Stimulated activated memory B cell treated with anti-CD40 and anti-IgM and Interleukin-4, amounts not matched to agents 10 μg/mL and 1 μg/mL and 100 μg/mL, for 72 hours (primary cell): ENCODE results near the gene TBC1D9B.

Experiments used
- ATAC-seq: fragments of 150-1000 bp; cut with Tn5 transposase; 2 replicates; pipeline ENCODE4 v1.10.0; 2021
- H3K27ac Mint-ChIP-seq: one replicate; pipeline ENCODE4 v1.8.0; 2022; ENCODE audit warnings: mild to moderate bottlenecking, mixed read lengths
- H3K27me3 Mint-ChIP-seq: one replicate; pipeline ENCODE4 v1.8.0; 2022; ENCODE audit warnings: mixed read lengths
- H3K36me3 Mint-ChIP-seq: one replicate; pipeline ENCODE4 v1.8.0; 2022; ENCODE audit warnings: mixed read lengths
- H3K4me1 Mint-ChIP-seq: one replicate; pipeline ENCODE4 v1.8.0; 2022; ENCODE audit warnings: mixed read lengths
- H3K4me3 Mint-ChIP-seq: one replicate; pipeline ENCODE4 v1.8.0; 2022; ENCODE audit warnings: mild to moderate bottlenecking, moderate library complexity, mixed read lengths
- H3K9me3 Mint-ChIP-seq: one replicate; pipeline ENCODE4 v1.8.0; 2022; ENCODE audit warnings: mixed read lengths

Gene TBC1D9B

DNA sequence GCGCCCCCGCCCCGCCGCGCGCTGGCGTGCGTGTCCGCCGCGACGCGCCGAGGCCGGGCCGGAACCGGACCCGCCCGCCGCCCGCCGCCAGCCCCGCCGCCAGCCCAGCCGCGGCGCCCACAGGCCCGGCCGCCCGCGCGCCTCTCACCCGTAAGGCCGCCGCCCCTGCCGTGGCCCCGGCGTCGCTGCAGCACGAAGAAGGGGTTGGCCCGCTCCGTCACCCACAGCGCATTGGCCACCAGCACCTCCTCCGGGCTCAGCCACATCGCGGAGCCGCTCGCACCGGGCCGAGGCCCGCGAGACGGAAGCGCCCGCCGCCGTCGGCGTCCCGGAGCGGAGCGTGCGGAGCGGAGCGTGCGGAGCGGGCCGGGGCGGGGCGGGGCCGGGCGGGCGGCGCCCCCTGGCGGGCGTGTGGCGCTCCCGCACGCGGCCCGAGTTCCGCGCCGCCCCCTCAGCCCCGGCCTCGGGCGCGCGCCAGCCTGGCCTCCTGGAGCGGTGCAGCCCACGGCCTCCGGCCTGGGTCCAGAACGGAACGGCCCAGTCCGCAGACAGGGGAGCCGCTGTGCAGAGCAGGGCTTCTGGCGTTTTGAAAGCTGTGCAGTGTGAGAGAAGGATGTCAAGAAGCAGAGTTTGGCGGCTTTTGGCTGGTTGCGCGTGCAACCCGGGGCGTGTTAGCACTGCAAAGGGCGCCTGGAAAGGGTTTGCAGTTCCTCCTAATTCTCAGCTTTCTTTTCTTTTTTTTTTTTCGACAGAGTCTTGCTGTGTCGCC is at the start of gene TBC1D9B:
TBC1D9B (minus strand) TSS at position 342 of the 769 bp plus-strand sequence; CDS start at position 266, 76 bp downstream.
- H3K4me3 Mint-ChIP-seq, result peak within 1 kb of the TSS; percentile 87
- H3K36me3 Mint-ChIP-seq, result peaks cover 18% of the 10 kb centered on the region

DNA sequence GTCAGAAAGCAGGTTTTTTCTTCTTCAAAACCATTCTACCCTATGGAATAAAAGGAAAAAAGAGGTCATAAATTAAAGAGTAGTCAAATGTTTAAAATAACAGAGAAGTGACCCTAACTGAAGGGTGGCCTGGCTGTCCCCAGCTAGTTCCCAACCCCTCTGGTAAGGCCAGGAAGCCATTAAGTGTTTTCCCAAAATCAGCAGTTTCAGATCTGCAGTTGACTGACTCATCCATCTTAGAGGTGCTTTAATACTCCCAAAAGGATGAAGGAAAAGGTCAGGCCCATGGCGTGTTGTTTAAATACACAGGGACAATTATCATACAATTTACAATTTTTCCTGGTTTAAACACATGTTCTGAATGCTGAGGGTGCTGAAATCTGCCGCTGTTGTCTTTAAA is 47.9 kb upstream of the TBC1D9B start:
- H3K27me3 Mint-ChIP-seq, result no peaks in the 10 kb centered on the region

More for the DNA sequence above, at the start of gene TBC1D9B:
- Mint-ChIP-seq H3K9me3 (no peaks in the 10 kb centered on the region), H3K27me3 (no peaks in the 10 kb centered on the region), H3K4me1 (peaks cover 29% of the 10 kb centered on the region), H3K27ac (peak within 1 kb of the TSS; percentile 88)
- ATAC-seq, result peak; percentile 96

DNA sequence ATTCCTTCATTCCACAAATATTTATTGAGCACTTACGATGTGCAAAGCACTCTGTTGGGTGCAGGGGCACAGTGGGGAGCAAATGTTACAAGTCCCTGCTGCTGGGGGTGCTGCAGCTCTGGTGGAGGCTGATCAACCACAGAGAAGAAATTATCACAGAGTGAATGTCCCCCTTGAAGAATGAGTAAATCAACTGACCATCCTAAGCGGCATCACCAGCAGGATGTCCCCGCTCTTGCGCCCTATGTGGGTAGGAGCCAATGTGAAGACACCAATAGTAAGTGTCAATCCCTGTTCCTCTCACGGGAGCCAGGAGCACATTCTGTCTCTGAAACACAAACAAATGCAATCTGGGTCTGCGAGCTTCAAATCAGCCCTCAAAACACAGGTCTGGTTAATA is 47.4 kb upstream of the TBC1D9B start:
- no peaks in the 10 kb centered on the region for H3K4me1 Mint-ChIP-seq
- H3K27me3 Mint-ChIP-seq, result no peaks in the 10 kb centered on the region
- ATAC-seq, result no peak
- peaks cover 29% of the 10 kb centered on the region for H3K36me3 Mint-ChIP-seq
- H3K27ac Mint-ChIP-seq, result no peak overlapping the region
- H3K4me3 Mint-ChIP-seq, result no peak overlapping the region
- no peaks in the 10 kb centered on the region for H3K9me3 Mint-ChIP-seq

More for the DNA sequence above, 47.9 kb upstream of the TBC1D9B start:
- Mint-ChIP-seq H3K4me3 (no peak overlapping the region), H3K27ac (no peak overlapping the region), H3K36me3 (peaks cover 31% of the 10 kb centered on the region), H3K4me1 (no peaks in the 10 kb centered on the region), H3K9me3 (no peaks in the 10 kb centered on the region)
- no peak for ATAC-seq

DNA sequence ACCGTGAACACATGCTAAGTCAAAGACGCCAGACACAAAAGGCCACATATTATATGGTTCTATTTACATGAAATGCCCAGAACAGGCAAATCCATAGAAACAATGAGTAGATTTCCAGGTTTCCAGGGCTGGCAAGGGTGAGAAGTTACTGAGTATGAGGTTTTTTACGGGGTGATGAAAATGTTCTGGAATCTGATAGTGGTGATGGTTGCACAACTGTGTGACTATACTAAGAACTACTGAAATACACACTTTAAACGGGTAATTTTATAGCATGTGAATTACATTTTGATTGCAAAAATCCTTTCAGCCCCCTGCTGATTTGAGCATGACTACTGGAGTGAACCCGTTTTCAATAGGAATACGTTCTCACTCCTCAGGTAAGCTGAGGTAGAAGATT is 46.7 kb upstream of the TBC1D9B start:
- H3K27me3 Mint-ChIP-seq, result no peaks in the 10 kb centered on the region

DNA sequence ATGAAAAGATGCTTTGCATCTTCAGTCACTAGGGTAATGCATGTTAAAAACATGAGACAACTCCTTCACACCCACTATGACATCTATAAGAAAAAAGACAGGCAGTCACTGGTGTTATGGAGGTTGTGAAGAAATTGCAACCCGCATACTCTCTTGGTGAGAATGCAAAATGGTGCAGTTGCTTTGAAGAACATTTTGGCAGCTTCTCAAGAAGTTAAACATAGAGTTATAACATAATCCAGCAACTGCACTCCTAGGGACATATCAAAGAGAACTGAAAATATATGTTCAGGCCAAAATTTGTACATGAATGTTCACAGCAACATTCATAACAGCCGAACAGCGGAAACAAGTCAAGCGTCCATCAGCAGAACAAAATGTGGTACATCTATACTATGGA is 46.3 kb upstream of the TBC1D9B start:
- H3K27ac Mint-ChIP-seq, result no peak overlapping the region
- no peaks in the 10 kb centered on the region for H3K4me1 Mint-ChIP-seq
- no peaks in the 10 kb centered on the region for H3K27me3 Mint-ChIP-seq
- no peaks in the 10 kb centered on the region for H3K9me3 Mint-ChIP-seq
- no peak overlapping the region for H3K4me3 Mint-ChIP-seq
- H3K36me3 Mint-ChIP-seq, result peaks cover 29% of the 10 kb centered on the region
- ATAC-seq, result no peak

More for the DNA sequence above, 46.7 kb upstream of the TBC1D9B start:
- Mint-ChIP-seq H3K4me1 (no peaks in the 10 kb centered on the region), H3K4me3 (no peak overlapping the region), H3K36me3 (peaks cover 29% of the 10 kb centered on the region), H3K9me3 (no peaks in the 10 kb centered on the region), H3K27ac (no peak overlapping the region)
- ATAC-seq, result no peak

DNA sequence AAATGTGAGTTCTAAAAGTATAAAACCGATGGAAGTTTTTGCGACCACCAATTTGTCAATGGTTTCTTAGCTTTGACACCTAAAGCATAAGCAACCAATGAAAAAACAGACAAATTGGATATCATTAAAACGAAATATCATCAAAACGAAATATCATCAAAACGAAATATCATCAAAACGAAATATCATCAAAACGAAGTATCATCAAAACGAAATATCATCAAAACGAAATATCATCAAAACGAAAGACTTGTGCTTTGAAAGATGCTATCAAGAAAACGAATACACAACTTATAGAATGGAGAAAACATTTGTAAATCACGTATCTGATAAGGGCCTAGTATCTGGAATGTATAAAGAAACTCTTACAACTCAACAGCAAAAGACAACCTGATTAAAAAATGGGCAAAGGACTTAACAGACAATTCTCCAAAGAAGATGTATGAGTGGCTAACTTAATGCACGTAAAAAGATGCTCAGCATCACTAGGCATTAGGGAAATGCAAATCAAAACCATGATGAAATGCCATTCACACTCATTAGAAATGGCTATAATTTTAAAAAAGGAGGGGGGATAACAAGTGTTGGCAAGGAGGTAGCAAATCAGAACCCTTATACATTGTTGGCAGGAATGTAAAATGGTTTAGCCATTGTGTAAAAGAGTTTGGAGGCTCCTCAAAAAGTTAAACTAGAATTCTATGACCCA is 29.4 kb upstream of the TBC1D9B start:
- Mint-ChIP-seq H3K27me3 (peaks cover 10% of the 10 kb centered on the region), H3K36me3 (peaks cover 13% of the 10 kb centered on the region), H3K4me3 (no peak overlapping the region), H3K4me1 (no peaks in the 10 kb centered on the region), H3K9me3 (no peaks in the 10 kb centered on the region), H3K27ac (no peak overlapping the region)
- ATAC-seq, result no peak

DNA sequence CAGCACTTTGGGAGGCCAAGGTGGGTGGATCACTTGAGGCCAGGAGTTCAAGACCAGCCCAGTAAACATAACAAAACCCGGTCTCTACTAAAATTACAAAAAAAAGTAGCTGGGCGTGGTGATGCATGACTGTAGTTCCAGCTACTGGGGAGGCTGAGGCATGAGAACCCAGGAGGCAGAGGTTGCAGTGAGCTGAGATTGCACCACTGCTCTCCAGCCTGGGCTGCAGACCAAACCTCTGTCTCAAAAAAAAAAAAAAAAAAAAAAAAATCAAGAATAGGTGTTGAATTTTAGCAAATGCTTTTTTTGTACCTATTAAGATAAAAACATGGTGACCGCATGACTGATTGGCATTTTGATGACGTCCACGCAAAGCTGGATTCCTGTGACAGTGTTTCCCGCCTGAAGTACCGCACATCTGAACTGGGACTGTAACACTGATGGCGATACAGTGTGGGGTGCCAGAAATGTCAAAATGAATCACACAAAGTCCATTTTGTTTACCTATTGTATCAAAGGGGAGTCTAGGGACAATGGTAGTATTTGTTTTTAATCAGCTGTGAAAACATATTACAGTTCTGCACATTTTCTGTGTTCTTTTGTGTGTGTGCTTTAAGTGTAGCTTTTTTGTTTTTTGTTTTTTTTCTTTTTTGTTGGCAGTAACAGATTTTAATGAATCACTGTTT is 23.2 kb upstream of the TBC1D9B start:
- no peak overlapping the region for H3K4me3 Mint-ChIP-seq
- no peaks in the 10 kb centered on the region for H3K9me3 Mint-ChIP-seq
- no peaks in the 10 kb centered on the region for H3K36me3 Mint-ChIP-seq
- H3K27ac Mint-ChIP-seq, result no peak overlapping the region
- H3K4me1 Mint-ChIP-seq, result no peaks in the 10 kb centered on the region
- ATAC-seq, result no peak
- no peaks in the 10 kb centered on the region for H3K27me3 Mint-ChIP-seq

DNA sequence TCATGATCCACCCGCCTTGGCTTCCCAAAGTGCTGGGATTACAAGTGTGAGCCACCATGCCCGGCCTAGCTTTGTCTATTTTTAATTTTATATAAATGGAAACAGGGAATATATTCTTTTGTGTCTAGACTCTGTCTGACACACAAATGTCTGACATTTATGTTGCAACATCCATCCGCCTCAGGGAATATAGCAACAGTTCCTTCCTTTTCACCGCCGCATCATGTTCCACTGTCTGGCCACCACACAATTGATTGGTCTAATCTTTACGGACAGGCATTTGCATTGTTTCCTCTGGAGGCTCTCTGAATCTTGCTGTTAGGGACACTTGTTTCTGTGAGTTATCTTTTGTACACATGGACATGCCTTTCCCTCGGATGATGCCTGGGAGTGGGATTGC is 20.1 kb upstream of the TBC1D9B start:
- H3K27ac Mint-ChIP-seq, result no peak overlapping the region
- peaks cover 6% of the 10 kb centered on the region for H3K4me1 Mint-ChIP-seq
- H3K27me3 Mint-ChIP-seq, result no peaks in the 10 kb centered on the region
- H3K36me3 Mint-ChIP-seq, result no peaks in the 10 kb centered on the region
- ATAC-seq, result no peak
- peaks cover 2% of the 10 kb centered on the region for H3K9me3 Mint-ChIP-seq
- H3K4me3 Mint-ChIP-seq, result no peak overlapping the region

DNA sequence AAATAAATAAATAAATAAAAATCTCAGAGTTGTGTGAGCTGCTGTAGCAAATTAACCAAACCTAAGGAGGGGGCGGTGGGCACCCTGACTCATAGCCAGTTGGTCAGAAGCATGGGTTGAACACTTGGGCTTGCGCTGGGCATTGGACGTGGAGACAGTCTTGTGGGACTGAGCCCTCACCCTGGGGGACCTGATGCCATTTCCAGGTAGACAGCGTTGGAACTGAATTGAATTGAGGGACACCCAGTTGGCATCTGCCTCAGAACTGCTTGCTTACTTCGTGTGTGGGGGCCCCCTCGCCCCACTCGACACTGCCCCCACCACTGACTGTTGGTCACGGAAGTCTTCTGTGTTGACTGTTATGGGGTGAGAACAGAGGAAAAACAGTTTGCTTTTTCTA is 19.0 kb upstream of the TBC1D9B start:
- H3K27me3 Mint-ChIP-seq, result no peaks in the 10 kb centered on the region
- peaks cover 2% of the 10 kb centered on the region for H3K9me3 Mint-ChIP-seq
- peaks cover 6% of the 10 kb centered on the region for H3K4me1 Mint-ChIP-seq
- no peak overlapping the region for H3K27ac Mint-ChIP-seq
- H3K4me3 Mint-ChIP-seq, result no peak overlapping the region
- no peak for ATAC-seq
- no peaks in the 10 kb centered on the region for H3K36me3 Mint-ChIP-seq

DNA sequence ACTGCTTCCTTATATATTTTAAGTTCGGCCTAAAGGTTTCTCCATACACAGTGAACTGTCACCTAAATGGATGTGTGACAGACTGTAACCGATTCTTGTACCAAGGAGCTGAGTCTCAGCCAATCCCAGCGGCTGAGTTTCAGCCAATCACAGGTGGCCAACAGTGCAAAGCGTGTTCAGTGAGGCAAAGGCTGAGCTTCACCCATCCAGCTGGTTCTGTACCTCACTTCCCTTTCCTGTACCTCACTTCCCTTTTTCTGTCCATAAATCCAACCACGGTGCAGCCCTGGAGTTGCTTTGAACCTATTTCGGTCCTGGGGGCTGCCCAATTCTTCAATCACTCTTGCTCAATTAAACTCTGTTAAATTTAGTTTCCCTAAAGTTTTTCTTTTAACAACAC is 15.7 kb upstream of the TBC1D9B start:
- peak; percentile 63 for ATAC-seq
- H3K4me3 Mint-ChIP-seq, result no peak overlapping the region
- H3K27ac Mint-ChIP-seq, result no peak overlapping the region
- H3K9me3 Mint-ChIP-seq, result peaks cover 2% of the 10 kb centered on the region
- H3K4me1 Mint-ChIP-seq, result peaks cover 13% of the 10 kb centered on the region
- H3K36me3 Mint-ChIP-seq, result no peaks in the 10 kb centered on the region
- H3K27me3 Mint-ChIP-seq, result no peaks in the 10 kb centered on the region

DNA sequence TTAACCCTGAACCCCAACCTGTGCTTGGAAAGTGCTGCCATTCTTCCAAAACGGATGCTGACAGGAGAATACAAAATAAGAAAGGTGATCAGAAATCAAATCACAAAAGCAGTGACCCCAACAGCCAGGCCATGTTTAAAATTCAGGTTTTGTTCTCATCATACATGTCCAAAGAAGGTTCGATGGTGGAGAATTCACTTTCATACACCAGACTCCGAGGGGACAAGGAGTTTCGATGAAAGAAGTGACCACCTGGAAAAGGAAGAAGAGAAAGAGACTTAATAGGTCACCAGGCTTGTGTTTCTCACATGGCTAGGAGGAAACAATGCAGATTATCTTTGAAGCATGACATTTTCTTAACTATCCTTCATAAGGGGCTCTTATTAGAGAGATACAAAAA is 12.5 kb upstream of the TBC1D9B start:
- Mint-ChIP-seq H3K36me3 (no peaks in the 10 kb centered on the region), H3K4me3 (no peak overlapping the region), H3K9me3 (peaks cover 2% of the 10 kb centered on the region), H3K4me1 (peaks cover 36% of the 10 kb centered on the region), H3K27ac (no peak overlapping the region), H3K27me3 (no peaks in the 10 kb centered on the region)
- no peak for ATAC-seq

DNA sequence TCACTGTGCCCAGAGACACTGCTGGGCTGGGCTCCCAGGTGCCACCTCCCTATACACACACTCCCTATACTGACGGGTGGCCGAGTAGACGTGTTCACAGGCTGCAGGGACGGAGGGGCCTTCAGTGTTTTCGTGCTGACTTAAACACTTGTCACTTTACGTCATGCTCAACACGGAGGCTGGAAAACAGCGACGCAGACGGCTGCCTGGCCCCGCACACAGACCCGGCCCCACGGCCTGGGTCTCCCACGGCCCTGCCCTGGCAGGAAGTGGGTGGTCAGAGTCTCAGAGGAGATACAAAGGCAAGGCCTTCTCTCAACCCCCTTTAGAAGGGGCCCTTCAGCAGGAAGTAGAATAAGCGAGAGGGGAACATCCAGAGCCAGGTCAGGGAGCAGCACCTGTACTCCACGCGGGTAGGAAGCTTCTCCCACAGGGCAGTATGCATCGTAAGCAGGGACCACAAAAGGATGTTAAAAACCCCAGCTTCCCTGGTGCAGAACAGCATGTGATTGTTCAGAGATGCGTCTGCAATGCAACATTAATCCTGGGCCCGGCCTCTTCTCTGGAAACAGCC is 11.9 kb upstream of the TBC1D9B start:
- ATAC-seq, result peak; percentile 42
- no peaks in the 10 kb centered on the region for H3K36me3 Mint-ChIP-seq
- H3K27me3 Mint-ChIP-seq, result no peaks in the 10 kb centered on the region
- peaks cover 2% of the 10 kb centered on the region for H3K9me3 Mint-ChIP-seq
- peak overlapping the region; percentile 7 for H3K27ac Mint-ChIP-seq
- no peak overlapping the region for H3K4me3 Mint-ChIP-seq
- H3K4me1 Mint-ChIP-seq, result peaks cover 38% of the 10 kb centered on the region

DNA sequence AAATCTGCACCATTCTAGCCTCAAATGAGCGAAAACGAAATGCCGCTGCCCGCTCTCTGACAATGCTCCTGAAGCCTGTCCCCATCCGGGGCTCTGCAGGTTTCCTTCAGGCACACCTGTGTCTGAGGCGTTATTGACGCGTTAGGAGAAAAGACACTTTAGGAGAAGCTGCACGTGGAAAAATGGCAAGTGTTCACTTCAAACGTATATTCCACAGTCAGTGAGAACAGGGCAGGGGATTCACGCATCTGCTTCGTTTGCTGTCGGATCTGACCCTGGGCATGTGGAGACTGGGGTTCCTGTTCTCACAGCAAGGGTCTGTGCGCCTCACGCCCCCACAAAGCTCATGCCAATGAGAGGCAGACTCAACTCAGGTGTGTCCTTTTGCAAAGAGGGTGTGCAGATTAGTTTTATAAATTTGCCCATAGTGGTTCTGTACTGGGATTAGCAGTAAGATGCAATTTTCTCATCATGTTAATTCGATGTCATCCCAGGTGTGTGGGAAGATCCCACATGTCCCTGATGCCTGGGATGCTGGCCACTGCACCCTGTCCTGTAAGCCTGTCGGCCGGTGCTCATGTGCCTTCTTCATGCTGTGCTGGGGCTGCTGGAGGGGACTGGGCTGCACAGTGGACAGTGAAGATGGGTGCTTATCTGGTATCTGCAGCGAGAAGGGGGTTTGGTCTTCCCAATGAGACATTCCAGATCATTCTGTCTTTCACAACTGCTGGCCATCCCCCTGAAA is 11.2 kb upstream of the TBC1D9B start:
- no peak overlapping the region for H3K27ac Mint-ChIP-seq
- H3K9me3 Mint-ChIP-seq, result peaks cover 2% of the 10 kb centered on the region
- peaks cover 44% of the 10 kb centered on the region for H3K4me1 Mint-ChIP-seq
- no peaks in the 10 kb centered on the region for H3K27me3 Mint-ChIP-seq
- H3K36me3 Mint-ChIP-seq, result no peaks in the 10 kb centered on the region
- ATAC-seq, result no peak
- H3K4me3 Mint-ChIP-seq, result no peak overlapping the region

DNA sequence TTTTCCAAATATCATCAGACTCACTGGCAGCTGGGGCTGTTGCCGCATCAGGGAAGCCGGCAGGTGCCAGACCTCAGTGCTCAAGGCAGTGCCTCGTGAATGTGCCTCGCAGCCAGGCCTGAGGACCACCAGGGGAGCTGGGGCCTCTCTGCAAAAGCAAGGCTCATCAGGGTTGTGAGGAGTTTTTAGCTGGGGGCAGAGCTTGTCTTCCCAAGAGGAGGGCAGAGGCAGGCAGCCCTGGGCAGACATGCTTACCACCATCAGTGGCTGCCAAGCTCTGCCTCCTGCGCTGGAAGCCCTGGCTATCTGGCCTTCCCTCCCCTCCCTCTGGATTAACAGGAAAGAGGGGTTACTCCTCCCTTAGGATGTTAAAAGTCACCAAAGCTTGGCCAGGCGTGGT is 8.8 kb upstream of the TBC1D9B start:
- Mint-ChIP-seq H3K27me3 (no peaks in the 10 kb centered on the region), H3K4me3 (no peak overlapping the region), H3K27ac (peak overlapping the region; percentile 88), H3K9me3 (no peaks in the 10 kb centered on the region), H3K36me3 (no peaks in the 10 kb centered on the region), H3K4me1 (peaks cover 41% of the 10 kb centered on the region)
- ATAC-seq, result no peak
